Measurements from ENCODE around the gene AADACL4. TPM values are rescaled to one million over a fixed set of nuclear protein-coding genes. Genes with fewer than 3 reads are reported as not detected.

AADACL4 gene
- total and polyA plus RNA-seq, 9 of the 15 experiments (the other 6 are each of a cell fraction or from before 2014, with no cell fraction given), result not detected

DNA sequence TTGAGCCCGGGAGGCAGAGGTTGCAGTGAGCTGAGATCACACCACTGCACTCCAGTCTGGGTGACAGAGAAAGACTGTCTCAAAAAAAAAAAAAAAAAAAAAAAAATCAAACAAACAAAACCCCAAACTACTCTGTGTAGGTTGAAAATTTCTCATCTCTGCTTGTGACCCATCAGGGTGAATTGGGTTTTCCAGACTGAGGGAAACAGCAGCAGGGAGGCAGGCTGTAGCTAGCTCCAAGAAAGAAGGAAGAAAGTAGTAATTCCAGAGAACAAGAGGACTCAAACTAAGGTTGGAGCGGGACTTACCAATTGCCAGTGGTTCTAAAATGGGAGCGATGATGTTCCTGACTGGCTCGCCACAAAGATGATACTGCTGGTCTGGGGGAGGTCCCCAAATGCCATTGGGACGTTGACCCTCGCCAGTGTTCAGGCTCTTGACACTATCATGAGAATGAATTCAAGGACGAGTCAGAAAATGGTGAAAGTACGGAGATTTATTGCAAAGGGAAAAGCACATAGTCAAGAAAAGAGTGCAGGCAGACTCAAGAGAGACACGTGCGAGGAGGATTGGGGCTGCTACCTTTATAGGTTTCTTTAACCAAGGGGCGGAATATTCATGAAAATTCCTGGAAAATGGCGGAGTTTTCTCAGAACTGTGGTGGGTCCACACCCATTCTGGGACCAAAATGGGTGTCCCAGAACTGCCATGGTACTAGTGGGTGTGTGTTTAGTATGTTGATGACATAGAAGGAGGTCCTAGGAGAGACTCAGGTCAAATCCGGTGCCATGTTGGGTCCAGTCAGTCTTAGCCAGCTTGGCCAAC is 13.4 kb downstream of the AADACL4 start (continued):
- TF ChIP-seq MGA (IDR thresholded peaks at IDR 0.05), result peak; percentile 73
- TF ChIP-seq FOXK2 (conservative IDR thresholded peaks at IDR 0.05 in 1 of 2, IDR thresholded peaks at IDR 0.05 in 1 of 2; ENCODE audit: low read depth in 2 of 2), result peak; percentile 62 to 64; a peak in 2 of 4 replicates
- TF ChIP-seq MNT (conservative IDR thresholded peaks at IDR 0.05), result peak; percentile 98 to 99
- TF ChIP-seq SIN3B (IDR thresholded peaks at IDR 0.05; ENCODE audit: low read depth), result peak; percentile 13; the same call in 1 of the 2 replicates
- TF ChIP-seq NR3C1 (CRISPR knock-in tag; IDR thresholded peaks at IDR 0.05), result no peak

All from K562 (cell line).